WTC11 (cell line): ENCODE measurements around the gene IL1F10. TPM values are rescaled to one million over a fixed set of nuclear protein-coding genes. Genes with fewer than 3 reads are reported as not detected.

ENCODE experiments used
- ATAC-seq: fragments of 200-7000 bp; cut with Tn5 transposase; 2 replicates; pipeline ENCODE4 v1.10.0; 2021; ENCODE audit warnings: mild to moderate bottlenecking, moderate library complexity
- CTCF ChIA-PET: fragments of 300-600 bp; sonication (Branson Sonifier 250); formaldehyde crosslinking; loops from one replicate; lab custom pipeline; 2021; ENCODE audit warnings: antibody characterized with exemption; lab: Charles Lee
- POLR2A ChIA-PET: fragments of 350-600 bp; sonication (Branson Sonifier 250); formaldehyde crosslinking; loops from one replicate; lab custom pipeline; 2021; ENCODE audit warnings: antibody characterized with exemption; lab: Charles Lee
- DNase-seq: peaks from one replicate; pipeline ENCODE4 v3.0.0; 2021; ENCODE audit warnings: low spot score
- H3K27ac Mint-ChIP-seq: 2 replicates; pipeline ENCODE4 v1.8.0; 2021; ENCODE audit warnings: mixed read lengths
- H3K27me3 Mint-ChIP-seq: 2 replicates; pipeline ENCODE4 v1.8.0; 2021; ENCODE audit warnings: low read depth, mild to moderate bottlenecking, moderate library complexity, mixed read lengths
- H3K36me3 Mint-ChIP-seq: 2 replicates; pipeline ENCODE4 v1.8.0; 2021; ENCODE audit warnings: mixed read lengths
- H3K4me1 Mint-ChIP-seq: 2 replicates; pipeline ENCODE4 v1.8.0; 2022; ENCODE audit warnings: mixed read lengths
- H3K4me3 Mint-ChIP-seq: 2 replicates; pipeline ENCODE4 v1.8.0; 2021; ENCODE audit warnings: mild to moderate bottlenecking, moderate library complexity, mixed read lengths
- H3K9me3 Mint-ChIP-seq: 2 replicates; pipeline ENCODE4 v1.8.0; 2021; ENCODE audit warnings: mixed read lengths
- ATF3 ChIP-seq: sonication (generic); formaldehyde crosslinking; conservative IDR thresholded peaks from 2 replicates; pipeline ENCODE4 v1.8.1; 2022; ENCODE audit warnings: mild to moderate bottlenecking, missing genetic modification reagents
- CBFB ChIP-seq: sonication (generic); formaldehyde crosslinking; IDR thresholded peaks from 2 replicates; pipeline ENCODE4 v1.8.1; 2022; ENCODE audit warnings: mild to moderate bottlenecking, low read depth, missing genetic modification reagents
- E2F5 ChIP-seq: sonication (generic); formaldehyde crosslinking; IDR thresholded peaks from 2 replicates; pipeline ENCODE4 v1.8.1; 2022; ENCODE audit warnings: mild to moderate bottlenecking, moderate library complexity, missing genetic modification reagents
- ELF4 ChIP-seq: sonication (generic); formaldehyde crosslinking; IDR thresholded peaks from 2 replicates; pipeline ENCODE4 v1.8.1; 2022; ENCODE audit warnings: low read depth, mild to moderate bottlenecking, moderate library complexity, missing genetic modification reagents
- ESRRA ChIP-seq: sonication (generic); formaldehyde crosslinking; IDR thresholded peaks from 2 replicates; pipeline ENCODE4 v1.8.1; 2022; ENCODE audit warnings: mild to moderate bottlenecking, missing genetic modification reagents, borderline replicate concordance
- ETV6 ChIP-seq: sonication (generic); formaldehyde crosslinking; IDR thresholded peaks from 2 replicates; pipeline ENCODE4 v1.8.1; 2022; ENCODE audit warnings: mild to moderate bottlenecking, missing genetic modification reagents
- FOXJ3 ChIP-seq: sonication (generic); formaldehyde crosslinking; IDR thresholded peaks from 2 replicates; pipeline ENCODE4 v1.9.0; 2021; ENCODE audit warnings: missing genetic modification reagents, mild to moderate bottlenecking, borderline replicate concordance
- FOXP1 ChIP-seq: sonication (generic); formaldehyde crosslinking; IDR thresholded peaks from 2 replicates; pipeline ENCODE4 v1.8.0; 2022; ENCODE audit warnings: missing genetic modification reagents, mild to moderate bottlenecking, moderate library complexity, borderline replicate concordance
- GRHL2 ChIP-seq: fragments of 250-450 bp; sonication (Bioruptor Pico); IDR thresholded peaks from 2 replicates; pipeline ENCODE4 v1.8.0; 2022; ENCODE audit warnings: mild to moderate bottlenecking, moderate library complexity; ENCODE audit not compliant: insufficient replicate concordance, severe bottlenecking
- HMGA2 ChIP-seq: fragments of 250-450 bp; sonication (Bioruptor Pico); IDR thresholded peaks from 2 replicates; pipeline ENCODE4 v1.4.0; 2021; ENCODE audit warnings: mild to moderate bottlenecking, moderate library complexity
- JAZF1 ChIP-seq: fragments of 250-450 bp; sonication (Bioruptor Pico); IDR thresholded peaks from 2 replicates; pipeline ENCODE4 v1.9.0; 2021; ENCODE audit warnings: moderate library complexity, mild to moderate bottlenecking, inconsistent platforms
- MAX ChIP-seq: sonication (generic); formaldehyde crosslinking; IDR thresholded peaks from 2 replicates; pipeline ENCODE4 v1.8.0; 2022; ENCODE audit warnings: mild to moderate bottlenecking, missing genetic modification reagents
- NFE2L1 ChIP-seq: sonication (generic); formaldehyde crosslinking; IDR thresholded peaks from 2 replicates; pipeline ENCODE4 v1.8.1; 2023; ENCODE audit warnings: missing genetic modification reagents
- PRDM15 ChIP-seq: sonication (generic); formaldehyde crosslinking; IDR thresholded peaks from 2 replicates; pipeline ENCODE4 v1.8.0; 2022; ENCODE audit warnings: missing genetic modification reagents
- PRRX2 ChIP-seq: fragments of 250-450 bp; sonication (Bioruptor Pico); IDR thresholded peaks from 2 replicates; pipeline ENCODE4 v1.8.0; 2021; ENCODE audit warnings: mild to moderate bottlenecking
- RELA ChIP-seq: sonication (generic); formaldehyde crosslinking; IDR thresholded peaks from 2 replicates; pipeline ENCODE4 v1.8.1; 2022; ENCODE audit warnings: missing genetic modification reagents, mild to moderate bottlenecking, borderline replicate concordance
- SMAD3 ChIP-seq: sonication (generic); formaldehyde crosslinking; IDR thresholded peaks from 2 replicates; pipeline ENCODE4 v1.8.0; 2022; ENCODE audit warnings: missing genetic modification reagents, mild to moderate bottlenecking, borderline replicate concordance
- STAT6 ChIP-seq: sonication (generic); formaldehyde crosslinking; conservative IDR thresholded peaks from 2 replicates; pipeline ENCODE4 v1.8.1; 2023; ENCODE audit warnings: mild to moderate bottlenecking, low read depth, missing genetic modification reagents, moderate library complexity
- TCF7 ChIP-seq: sonication (generic); formaldehyde crosslinking; IDR thresholded peaks from 2 replicates; pipeline ENCODE4 v1.8.0; 2022; ENCODE audit warnings: mild to moderate bottlenecking, low read depth, missing genetic modification reagents, moderate library complexity
- TEAD1 ChIP-seq: sonication (generic); formaldehyde crosslinking; IDR thresholded peaks from 2 replicates; pipeline ENCODE4 v1.8.0; 2022; ENCODE audit warnings: mild to moderate bottlenecking, missing genetic modification reagents
- TEAD4 ChIP-seq: sonication (generic); formaldehyde crosslinking; IDR thresholded peaks from 2 replicates; pipeline ENCODE4 v1.8.0; 2022; ENCODE audit warnings: mild to moderate bottlenecking, missing genetic modification reagents
- TP53 ChIP-seq: sonication (generic); formaldehyde crosslinking; IDR thresholded peaks from 2 replicates; pipeline ENCODE4 v1.8.1; 2023; ENCODE audit warnings: mild to moderate bottlenecking, missing genetic modification reagents
- ZNF138 ChIP-seq: sonication (generic); formaldehyde crosslinking; conservative IDR thresholded peaks from 2 replicates; pipeline ENCODE4 v1.8.1; 2022; ENCODE audit warnings: mild to moderate bottlenecking, moderate library complexity, missing genetic modification reagents
- ZNF263 ChIP-seq: sonication (generic); formaldehyde crosslinking; IDR thresholded peaks from 2 replicates; pipeline ENCODE4 v1.8.1; 2022; ENCODE audit warnings: low read depth, mild to moderate bottlenecking, moderate library complexity, missing genetic modification reagents
- ZNF416 ChIP-seq: fragments of 250-450 bp; sonication (Bioruptor Pico); IDR thresholded peaks from 2 replicates; pipeline ENCODE4 v1.9.0; 2021; ENCODE audit warnings: mild to moderate bottlenecking, inconsistent platforms
- ZNF423 ChIP-seq: fragments of 250-450 bp; sonication (Bioruptor Pico); IDR thresholded peaks from 2 replicates; pipeline ENCODE4 v2.1.2; 2022; ENCODE audit warnings: mild to moderate bottlenecking, moderate library complexity
- ZSCAN18 ChIP-seq: fragments of 250-450 bp; sonication (Bioruptor Pico); IDR thresholded peaks from 2 replicates; pipeline ENCODE4 v2.1.2; 2022; ENCODE audit warnings: mild to moderate bottlenecking, moderate library complexity
- total RNA-seq: library from RNA; stranded (reverse); gene quantifications from 3 replicates; pipeline ENCODE4 v1.2.3, GENCODE V29; 2021

Gene IL1F10
- total RNA-seq, 1 experiment from 2014 or later: not detected

- no peaks in the 10 kb centered on the region for H3K9me3 Mint-ChIP-seq
- H3K27me3 Mint-ChIP-seq: peaks cover 5% of the 10 kb centered on the region; the same call in 1 of the 2 replicates
- DNase-seq (no peak), ATAC-seq (no peak)
- TF ChIP-seq TP53 (CRISPR knock-in tag) (no peak), ESRRA (no peak), ZSCAN18 (CRISPR knock-in tag) (no peak), ZNF263 (CRISPR knock-in tag) (no peak), ZNF423 (CRISPR knock-in tag) (no peak), SMAD3 (CRISPR knock-in tag) (no peak), ATF3 (CRISPR knock-in tag) (no peak), MAX (CRISPR knock-in tag) (no peak), PRDM15 (no peak), GRHL2 (CRISPR knock-in tag) (no peak), HMGA2 (no peak), ELF4 (CRISPR knock-in tag) (no peak), RELA (CRISPR knock-in tag) (no peak), TEAD4 (CRISPR knock-in tag) (no peak), E2F5 (no peak)
- POLR2A ChIA-PET: no interaction called here
- no peaks in the 10 kb centered on the region for H3K4me1 Mint-ChIP-seq
- CTCF ChIA-PET: interaction anchor here (1.0 to 1.9 kb wide), 2 partner anchors 22 to 35 kb away, joined by 3 to 9 read pairs; no protein-coding TSS in a partner anchor
- H3K36me3 Mint-ChIP-seq: no peaks in the 10 kb centered on the region
- no peak overlapping the region for H3K4me3 Mint-ChIP-seq
- H3K27ac Mint-ChIP-seq: no peak overlapping the region
These were observed 47.2 kb downstream of the IL1F10 start for GRCh38 chr2:113114996-113115395.

GRCh38 chr2:113116100-113116958 lies 48.6 kb downstream of the IL1F10 start:
- Mint-ChIP-seq H3K36me3 (no peaks in the 10 kb centered on the region), H3K4me3 (no peak overlapping the region), H3K27ac (no peak overlapping the region), H3K9me3 (no peaks in the 10 kb centered on the region), H3K4me1 (no peaks in the 10 kb centered on the region), H3K27me3 (peaks cover 16% of the 10 kb centered on the region)
- CTCF ChIA-PET: interaction anchor here (1.9 to 2.1 kb wide), 2 partner anchors 20 to 36 kb away, joined by 6 to 9 read pairs; no protein-coding TSS in a partner anchor
- POLR2A ChIA-PET: no interaction called here
- no peak for ATAC-seq
- no peak for DNase-seq
- TF ChIP-seq TP53 (CRISPR knock-in tag): no peak
- no peak for TF ChIP-seq CBFB
- TF ChIP-seq ETV6: no peak
- TF ChIP-seq NFE2L1 (CRISPR knock-in tag): no peak
- TF ChIP-seq FOXP1: no peak
- TF ChIP-seq SMAD3 (CRISPR knock-in tag): no peak
- TF ChIP-seq ZNF416 (CRISPR knock-in tag): no peak
- TF ChIP-seq TEAD1 (CRISPR knock-in tag): no peak
- TF ChIP-seq JAZF1 (CRISPR knock-in tag): no peak
- no peak for TF ChIP-seq STAT6 (CRISPR knock-in tag)
- no peak for TF ChIP-seq PRRX2
- no peak for TF ChIP-seq TCF7 (CRISPR knock-in tag)
- no peak for TF ChIP-seq FOXJ3 (CRISPR knock-in tag)
- no peak for TF ChIP-seq ZNF138 (CRISPR knock-in tag)
